IMR-90 (cell line): ENCODE results near the gene NKX2-3. TPM values are rescaled to one million over a fixed set of nuclear protein-coding genes. Genes with fewer than 3 reads are reported as not detected.

Experiments used
- ATAC-seq: fragments of 200-7000 bp; cut with Tn5 transposase; 2 replicates; pipeline ENCODE4 v1.9.1; 2020; ENCODE audit warnings: low read depth, mild to moderate bottlenecking, moderate library complexity
- BruUV-seq: library from RNA; stranded (reverse); fragments of 400-500 nt; replicated peaks from 2 replicates; lab custom pipeline; 2021; lab: Mats Ljungman, UMichigan
- CTCF ChIA-PET: fragments of 300-600 bp; formaldehyde crosslinking; extraction: SDS; loops from one replicate; lab custom pipeline; 2021; ENCODE audit warnings: antibody characterized with exemption; lab: Yijun Ruan, JAX
- POLR2A ChIA-PET: fragments of 300-600 bp; sonication (Branson Sonifier 250); formaldehyde crosslinking; loops from one replicate; lab custom pipeline; 2022; ENCODE audit warnings: antibody characterized with exemption; ENCODE audit not compliant: unreplicated experiment; lab: Charles Lee
- DNase-seq: peaks from one replicate; pipeline ENCODE4 v3.0.0; 2013
- H2AFZ ChIP-seq: replicated peaks from 2 replicates; pipeline ENCODE3; 2013; ENCODE audit warnings: low read length, mild to moderate bottlenecking; ENCODE audit not compliant: poor library complexity
- H2AK5ac ChIP-seq: 2 replicates; pipeline ENCODE4 v1.6.1; 2013; ENCODE audit warnings: low read depth, low read length, inconsistent platforms
- H2AK9ac ChIP-seq: replicated peaks from 2 replicates; pipeline ENCODE3; 2013; ENCODE audit warnings: mild to moderate bottlenecking, low read depth, low read length, moderate library complexity; ENCODE audit not compliant: poor library complexity
- H2BK120ac ChIP-seq: 2 replicates; pipeline ENCODE4 v1.6.1; 2013; ENCODE audit warnings: low read depth, low read length, inconsistent platforms
- H2BK15ac ChIP-seq: 3 replicates; pipeline ENCODE4 v1.6.1; 2013; ENCODE audit warnings: low read depth, low read length, inconsistent platforms
- H2BK20ac ChIP-seq: 2 replicates; pipeline ENCODE4 v1.6.1; 2013; ENCODE audit warnings: low read depth, mild to moderate bottlenecking, inconsistent platforms, low read length, moderate library complexity
- H2BK5ac ChIP-seq: 2 replicates; pipeline ENCODE4 v1.6.1; 2013; ENCODE audit warnings: mild to moderate bottlenecking, low read depth, low read length, inconsistent platforms; ENCODE audit not compliant: poor library complexity, severe bottlenecking
- H3K14ac ChIP-seq: replicated peaks from 2 replicates; pipeline ENCODE4 v1.6.1; 2013; ENCODE audit warnings: low read depth, low read length, inconsistent platforms
- H3K18ac ChIP-seq: 2 replicates; pipeline ENCODE4 v1.6.1; 2013; ENCODE audit warnings: low read depth, low read length, control low read depth
- H3K23ac ChIP-seq: 2 replicates; pipeline ENCODE4 v1.6.1; 2013; ENCODE audit warnings: low read depth, low read length, inconsistent platforms
- H3K27ac ChIP-seq: 2 replicates; pipeline ENCODE4 v1.5.1; 2013; ENCODE audit warnings: mild to moderate bottlenecking, control low read depth, low read length; ENCODE audit not compliant: insufficient read depth
- H3K27me3 ChIP-seq: 2 replicates; pipeline ENCODE4 v1.6.1; 2013; ENCODE audit warnings: low read length; ENCODE audit not compliant: control insufficient read depth, insufficient read depth
- H3K36me3 ChIP-seq: 2 replicates; pipeline ENCODE4 v1.6.1; 2013; ENCODE audit warnings: low read length, mixed read lengths; ENCODE audit not compliant: control insufficient read depth, insufficient read depth
- H3K4ac ChIP-seq: 2 replicates; pipeline ENCODE4 v1.6.1; 2013; ENCODE audit warnings: low read depth, low read length, inconsistent platforms
- H3K4me1 ChIP-seq: 2 replicates; pipeline ENCODE4 v1.6.1; 2013; ENCODE audit warnings: low read length, mixed read lengths; ENCODE audit not compliant: control insufficient read depth, insufficient read depth
- H3K4me2 ChIP-seq: 2 replicates; pipeline ENCODE4 v1.6.1; 2013; ENCODE audit warnings: low read depth, mild to moderate bottlenecking, control low read depth, low read length, moderate library complexity
- H3K4me3 ChIP-seq: 2 replicates; pipeline ENCODE4 v1.5.1; 2013; ENCODE audit warnings: low read depth, mild to moderate bottlenecking, control low read depth, low read length, moderate library complexity; ENCODE audit not compliant: insufficient read depth
- H3K56ac ChIP-seq: 2 replicates; pipeline ENCODE4 v1.6.1; 2013; ENCODE audit warnings: low read length, inconsistent platforms; ENCODE audit not compliant: insufficient read depth; ENCODE audit errors: extremely low read depth
- H3K79me1 ChIP-seq, 2 experiments: 2 replicates each; pipeline ENCODE4 v1.6.1; 2013; ENCODE audit warnings: low read length in 2 of 2, inconsistent platforms in 1 of 2, low read depth in 1 of 2
- H3K9ac ChIP-seq: 2 replicates; pipeline ENCODE4 v1.6.1; 2013; ENCODE audit warnings: low read depth, low read length, control low read depth
- H3K9me1 ChIP-seq: 2 replicates; pipeline ENCODE4 v1.6.1; 2013; ENCODE audit warnings: low read length, inconsistent platforms; ENCODE audit not compliant: insufficient read depth
- H3K9me3 ChIP-seq: 2 replicates; pipeline ENCODE4 v1.6.1; 2013; ENCODE audit warnings: low read length; ENCODE audit not compliant: control insufficient read depth, insufficient read depth
- H4K20me1 ChIP-seq: 2 replicates; pipeline ENCODE4 v1.6.1; 2013; ENCODE audit warnings: low read length, inconsistent platforms; ENCODE audit not compliant: insufficient read depth
- H4K5ac ChIP-seq: 2 replicates; pipeline ENCODE4 v1.6.1; 2013; ENCODE audit warnings: mild to moderate bottlenecking, low read depth, low read length, control low read depth
- H4K8ac ChIP-seq, 2 experiments: 2 replicates each; pipeline ENCODE4 v1.6.1; 2013; ENCODE audit warnings: low read depth in 2 of 2, low read length in 2 of 2, control low read depth in 1 of 2, inconsistent platforms in 1 of 2
- H4K91ac ChIP-seq: 2 replicates; pipeline ENCODE4 v1.6.1; 2013; ENCODE audit warnings: low read depth, low read length, inconsistent platforms; ENCODE audit not compliant: insufficient read depth
- BHLHE40 ChIP-seq: fragments of 150-350 bp; IDR thresholded peaks from 2 replicates; pipeline ENCODE4 v1.6.1; 2016; ENCODE audit warnings: mild to moderate bottlenecking, low read depth, low read length
- CEBPB ChIP-seq: IDR thresholded peaks from 2 replicates; pipeline ENCODE4 v1.6.1; 2012; ENCODE audit warnings: low read depth, low read length, improper control_type of control experiment
- CHD1 ChIP-seq: IDR thresholded peaks from 2 replicates; pipeline ENCODE4 v1.6.1; 2012; ENCODE audit warnings: low read depth, low read length, improper control_type of control experiment
- CTCF ChIP-seq: conservative IDR thresholded peaks from 2 replicates; pipeline ENCODE4 v1.5.1; 2012; ENCODE audit warnings: mild to moderate bottlenecking, low read depth, low read length, improper control_type of control experiment
- ELK1 ChIP-seq: fragments of 150-350 bp; IDR thresholded peaks from 2 replicates; pipeline ENCODE4 v1.6.1; 2016; ENCODE audit warnings: low read depth, mild to moderate bottlenecking, low read length, moderate library complexity, borderline replicate concordance
- MAFK ChIP-seq: IDR thresholded peaks from 2 replicates; pipeline ENCODE4 v1.6.1; 2012; ENCODE audit warnings: low read depth, low read length, improper control_type of control experiment
- MXI1 ChIP-seq: IDR thresholded peaks from 2 replicates; pipeline ENCODE4 v1.6.1; 2012; ENCODE audit warnings: low read depth, mild to moderate bottlenecking, low read length, moderate library complexity, borderline replicate concordance
- NFE2L2 ChIP-seq: fragments of 150-350 bp; IDR thresholded peaks from 2 replicates; pipeline ENCODE4 v1.6.1; 2016; ENCODE audit warnings: low read depth, mild to moderate bottlenecking, low read length
- POLR2A ChIP-seq: IDR thresholded peaks from 2 replicates; pipeline ENCODE4 v1.6.1; 2012; ENCODE audit warnings: mild to moderate bottlenecking, low read depth, low read length
- RCOR1 ChIP-seq: IDR thresholded peaks from 2 replicates; pipeline ENCODE4 v1.6.1; 2012; ENCODE audit warnings: mild to moderate bottlenecking, low read length, improper control_type of control experiment; ENCODE audit not compliant: insufficient replicate concordance
- RFX5 ChIP-seq: IDR thresholded peaks from 2 replicates; pipeline ENCODE4 v1.8.0; 2012; ENCODE audit warnings: low read depth, mild to moderate bottlenecking, low read length, moderate library complexity
- SMC3 ChIP-seq: fragments of 150-350 bp; IDR thresholded peaks from 2 replicates; pipeline ENCODE4 v1.6.1; 2016; ENCODE audit warnings: low read depth, mild to moderate bottlenecking, antibody characterized with exemption, low read length, moderate library complexity
- USF2 ChIP-seq: fragments of 150-350 bp; IDR thresholded peaks from 2 replicates; pipeline ENCODE4 v1.6.1; 2017; ENCODE audit warnings: mild to moderate bottlenecking, antibody characterized with exemption, low read length, low read depth
- WGBS, 2 experiments: methylation state at CpG; one replicate each; pipeline versions ENCODE4 v1.1.5 to v1.1.7; 2013; ENCODE audit warnings: missing lambda C conversion rate in 2 of 2; ENCODE audit not compliant: insufficient read length in 1 of 2; ENCODE audit errors: extremely low coverage in 2 of 2; 5-methylcytosine and 5-hydroxymethylcytosine counted together
- dilution Hi-C: fragments of 300-500 bp; cut with HindIII; formaldehyde crosslinking; loops from one replicate; pipeline ENCODE4 v1.14.3; 2018; ENCODE audit warnings: low sequenced_read_pairs; ENCODE audit not compliant: unreplicated experiment
- in situ Hi-C: fragments of 300-500 bp; cut with MboI; formaldehyde crosslinking; loops from 3 replicates; pipeline ENCODE4 v1.14.3; 2019; ENCODE audit warnings: low sequenced_read_pairs, inconsistent platforms, mixed read lengths
- intact Hi-C: fragments of 100-400 bp; cut with micrococcal nuclease; formaldehyde crosslinking; loops from 2 replicates; pipeline ENCODE4 v1.10.0; 2022
- polyA plus RNA-seq, 3 experiments: library from polyadenylated mRNA; depleted of rRNA; stranded (reverse); fragments of >200 nt; gene quantifications; 2 replicates each; pipeline ENCODE4 v1.2.3, GENCODE V29; 2012; ENCODE audit warnings: low replicate concordance in 1 of 3
- total RNA-seq: library from RNA; depleted of rRNA; stranded (reverse); fragments of >200 nt; gene quantifications from 2 replicates; pipeline ENCODE4 v1.2.3, GENCODE V29; 2012

The NKX2-3 gene
- total and polyA plus RNA-seq, 2 of the 4 experiments (the other 2 are of a cell fraction) = not detected

GRCh38 chr10:99524050-99524666 lies 8.6 kb upstream of the NKX2-3 start:
- no peak overlapping the region for H3K4me3 ChIP-seq
- no TSS peak for BruUV-seq
- no peak overlapping the region for H3K27ac ChIP-seq
- no peak overlapping the region for H4K5ac ChIP-seq
- H4K20me1 ChIP-seq = peaks cover 5% of the 10 kb centered on the region; the same call in 1 of the 2 replicates
- in situ Hi-C loops (no loop called here), intact Hi-C loops (no loop called here), dilution Hi-C loops (no loop called here)
- DNase-seq (no peak), ATAC-seq (no peak)
- H2AK9ac ChIP-seq = no peak overlapping the region
- H2BK20ac ChIP-seq = no peak overlapping the region
- H3K4ac ChIP-seq = no peak overlapping the region
- no peak overlapping the region for H4K91ac ChIP-seq
- H3K9me3 ChIP-seq = peaks cover 8% of the 10 kb centered on the region; the same call in 1 of the 2 replicates
- no peak overlapping the region for H3K18ac ChIP-seq
- no peak overlapping the region for H2BK15ac ChIP-seq
- H2AK5ac ChIP-seq = no peak overlapping the region
- H3K23ac ChIP-seq = no peak overlapping the region
- no peak overlapping the region for H2BK5ac ChIP-seq
- H3K4me1 ChIP-seq = no peaks in the 10 kb centered on the region
- WGBS, 2 experiments = 0% methylated on average over 1 of the region's 10 CpGs; no CpG with 5 or more reads in 1 of the 2 experiments
- H3K27me3 ChIP-seq = peaks cover 92% of the 10 kb centered on the region
- TF ChIP-seq CEBPB (no peak), USF2 (no peak), MAFK (no peak), MXI1 (no peak), SMC3 (no peak), RCOR1 (no peak), RFX5 (no peak), ELK1 (no peak), CTCF (no peak), NFE2L2 (no peak), BHLHE40 (no peak), POLR2A (no peak), CHD1 (no peak)
- H2BK120ac ChIP-seq = no peak overlapping the region
- no peaks in the 10 kb centered on the region for H3K79me1 ChIP-seq
- ChIA-PET POLR2A (no interaction called here), CTCF (no interaction called here)
- no peak overlapping the region for H3K9ac ChIP-seq
- no peak overlapping the region for H3K4me2 ChIP-seq
- no peak overlapping the region for H4K8ac ChIP-seq
- H3K14ac ChIP-seq = no peak overlapping the region
- no peak overlapping the region for H3K56ac ChIP-seq
- H3K36me3 ChIP-seq = no peaks in the 10 kb centered on the region
- H2AFZ ChIP-seq = no peak overlapping the region
- H3K9me1 ChIP-seq = no peaks in the 10 kb centered on the region
